CD4-positive, alpha-beta T cell treated with Interleukin-17A for 4 hours (primary cell): Measurements from ENCODE around the gene PIRT.

Source experiments
- DNase-seq: peaks from one replicate; pipeline ENCODE4 v3.0.0-alpha.2; 2020; ENCODE audit warnings: mixed read lengths

Gene PIRT

DNA sequence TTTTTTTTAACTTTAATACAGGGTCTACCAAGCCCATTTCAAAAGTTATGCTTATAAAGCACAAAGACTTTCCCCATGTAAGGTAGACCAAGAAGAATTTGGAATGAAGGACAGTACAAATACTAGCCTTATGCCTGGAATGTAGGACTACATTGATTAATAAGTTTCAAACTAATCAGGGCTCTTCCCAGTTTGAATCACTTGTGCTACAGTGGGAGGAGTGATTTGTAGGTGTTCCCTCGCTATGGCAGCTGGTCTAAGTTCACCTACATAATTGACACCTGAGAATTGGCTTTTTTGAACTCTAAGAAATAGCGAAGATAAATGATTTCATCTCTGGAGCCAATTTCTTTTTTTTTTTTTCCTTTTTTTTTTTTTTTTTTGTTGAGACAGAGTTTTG lies 52.6 kb downstream of the PIRT start:
- no peak for DNase-seq

DNA sequence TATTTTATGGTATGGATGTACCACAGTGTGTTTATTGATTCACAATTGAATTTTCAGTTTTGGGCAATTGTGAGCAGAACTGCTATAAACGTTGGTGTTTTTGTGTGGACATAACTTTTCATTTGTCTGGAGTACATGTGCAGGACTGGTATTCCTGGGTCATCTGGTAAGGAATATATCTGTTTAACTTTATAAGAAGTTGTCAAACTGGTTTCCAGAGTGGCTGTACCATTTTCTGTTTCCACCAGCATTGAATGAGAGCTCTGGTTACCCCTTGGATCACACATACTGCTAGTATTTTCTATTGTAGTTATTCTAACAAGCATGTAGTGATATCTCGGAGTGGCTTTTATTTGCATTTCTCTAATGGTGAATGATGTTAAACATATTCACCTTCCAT lies 58.3 kb downstream of the PIRT start:
- DNase-seq, result no peak

DNA sequence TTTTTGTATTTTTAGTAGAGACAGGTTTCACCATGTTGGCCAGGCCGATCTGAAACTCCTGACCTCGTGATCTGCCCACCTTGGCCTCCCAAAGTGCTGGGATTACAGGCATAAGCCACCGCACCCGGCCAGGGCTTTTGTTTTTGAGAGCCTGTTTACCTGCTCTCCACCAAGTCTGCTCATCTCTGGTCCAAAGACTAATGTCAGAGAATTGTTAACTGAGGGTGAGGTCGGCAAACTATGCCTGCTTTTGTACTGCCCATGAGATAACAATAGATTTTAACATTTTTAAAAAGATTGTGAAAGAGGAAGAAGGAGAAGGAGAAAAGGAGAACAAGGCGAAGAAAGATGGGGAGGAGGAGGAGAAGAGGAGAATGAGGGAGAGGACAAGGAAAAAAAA lies 60.0 kb downstream of the PIRT start:
- DNase-seq, result no peak

DNA sequence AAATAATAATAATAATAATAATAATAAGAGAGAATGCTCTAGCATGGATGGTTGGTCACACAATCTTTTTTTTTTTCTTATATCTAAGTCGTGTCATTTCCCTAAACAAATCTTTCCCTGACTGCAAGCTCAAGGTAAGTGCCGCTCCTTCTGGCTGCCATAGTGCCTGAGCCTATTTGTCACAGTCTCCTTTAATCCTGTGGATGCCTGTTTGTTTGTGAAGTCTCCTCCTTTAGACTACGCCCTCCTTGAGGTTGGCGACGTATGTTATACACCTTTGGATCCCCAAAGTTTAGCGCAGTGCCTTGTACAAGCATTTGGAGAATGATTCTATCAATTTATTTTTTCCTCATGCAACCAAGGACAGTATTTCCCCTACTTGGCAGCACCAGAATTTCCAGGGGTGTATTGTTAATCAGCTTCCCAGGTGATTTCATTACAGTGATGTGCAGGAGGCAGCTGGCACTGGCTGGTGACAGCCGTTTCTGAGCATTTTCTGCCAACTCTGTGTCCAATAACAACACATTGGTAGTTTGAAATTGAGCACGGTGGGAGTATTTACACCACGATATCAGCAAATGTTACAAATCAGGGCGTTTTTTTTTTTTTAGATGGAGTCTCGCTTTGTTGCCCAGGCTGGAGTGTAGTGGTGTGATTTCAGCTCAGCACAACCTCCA lies 60.6 kb downstream of the PIRT start:
- DNase-seq, result no peak

DNA sequence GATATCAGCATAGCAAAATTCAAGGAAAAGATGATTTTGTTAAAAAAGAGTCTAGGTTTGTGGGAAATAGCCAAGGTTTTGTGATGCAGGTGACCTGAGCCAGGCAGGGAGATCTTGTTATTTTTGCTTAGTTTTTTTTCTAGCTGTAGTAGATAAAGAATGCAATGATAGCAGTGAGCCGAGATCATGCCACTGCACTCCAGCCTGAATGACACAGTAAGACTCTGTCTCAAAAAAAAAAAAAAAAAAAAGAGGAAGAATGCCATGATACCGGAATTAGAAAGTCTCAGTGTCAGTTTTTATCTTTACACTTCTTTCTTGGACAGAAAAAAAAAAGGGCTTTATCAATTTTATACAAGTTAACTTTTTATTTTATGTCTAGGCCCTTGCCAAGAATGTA lies 61.5 kb downstream of the PIRT start:
- DNase-seq, result no peak

DNA sequence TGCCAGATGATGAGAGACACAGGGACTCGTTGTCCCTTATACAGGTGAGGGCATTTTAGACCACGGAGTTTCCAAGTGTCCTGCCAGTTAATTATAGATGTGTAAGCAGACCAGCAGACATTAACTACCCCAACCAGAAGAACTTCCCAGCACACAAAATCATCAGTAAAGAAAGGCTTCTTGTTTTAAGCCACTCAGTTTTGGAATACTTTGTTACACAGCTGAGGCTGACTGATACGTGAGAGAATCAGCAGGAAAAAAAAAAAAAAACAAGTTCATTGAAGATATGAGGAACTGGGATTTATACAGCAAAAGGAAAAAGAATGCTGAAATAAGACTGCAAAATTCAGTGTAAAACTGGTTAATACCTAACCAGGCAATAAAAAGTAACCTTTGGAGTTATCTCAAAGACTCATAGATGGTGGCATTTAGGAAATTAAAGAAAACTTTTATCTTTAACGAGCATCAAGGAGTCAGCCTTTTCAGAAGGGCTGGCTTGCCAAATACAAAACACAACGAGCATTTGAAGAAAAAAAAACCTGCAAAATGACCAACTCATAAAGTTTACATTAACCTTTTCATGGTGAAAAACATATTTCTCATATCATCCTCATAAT lies 62.0 kb downstream of the PIRT start:
- no peak for DNase-seq

DNA sequence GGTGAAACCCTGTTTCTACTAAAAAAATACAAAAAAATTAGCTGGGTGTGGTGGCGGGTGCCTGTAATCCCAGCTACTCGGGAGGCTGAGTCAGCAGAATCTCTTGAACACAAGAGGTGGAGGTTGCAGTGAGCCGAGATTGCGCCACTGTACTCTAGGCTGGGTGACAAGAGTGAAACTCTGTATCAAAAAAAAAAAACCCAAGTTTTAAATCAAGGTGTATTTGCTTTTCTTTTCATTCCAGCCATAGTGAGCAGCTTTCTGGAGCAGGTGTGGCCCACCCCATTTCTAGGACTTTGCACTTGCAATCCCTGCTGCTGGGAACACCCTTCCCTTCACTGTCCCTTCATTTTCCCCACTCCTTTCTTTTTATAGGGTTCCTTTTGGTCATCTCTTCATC lies 62.8 kb downstream of the PIRT start:
- DNase-seq, result no peak

DNA sequence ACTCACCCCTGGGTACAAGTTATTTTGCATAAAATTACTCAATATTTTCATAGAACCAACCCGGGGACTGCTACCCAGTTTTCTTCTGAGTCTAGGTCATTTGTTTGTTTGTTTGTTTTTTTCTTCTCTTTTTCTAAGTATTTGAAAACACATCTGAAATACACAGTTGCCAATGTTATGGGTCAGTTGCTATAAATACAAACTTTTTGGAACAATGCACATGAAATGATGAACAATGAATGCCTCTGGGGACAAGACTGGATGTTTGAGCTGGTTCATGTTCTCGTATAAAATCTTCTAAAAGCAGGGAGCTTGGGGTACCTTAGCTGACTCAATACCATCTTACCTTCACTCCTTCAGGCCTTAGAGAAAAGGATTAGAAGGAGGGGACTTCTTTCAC lies 64.5 kb downstream of the PIRT start:
- DNase-seq, result no peak
